Cardiac septum (tissue), 1 donor: ENCODE measurements around the gene CEP112. TPM values are rescaled to one million over a fixed set of nuclear protein-coding genes. Genes with fewer than 3 reads are reported as not detected.
A peak's percentile ranks its signal among the peaks of the same experiment; 100 is the strongest.

Experiments
- DNase-seq: peaks from one replicate; pipeline ENCODE4 v3.0.0-alpha.2; 2020; ENCODE audit warnings: low spot score
- intact Hi-C: fragments of 100-400 bp; cut with DNase I; formaldehyde crosslinking; loops from one replicate; pipeline ENCODE4 v1.14.0; 2022
- total RNA-seq: library from RNA; stranded (reverse); fragmentation: NEBNext Ultra II Directional; extraction: Animal tissue kit (Norgen Biotek cat#: 25700); gene quantifications from one replicate; pipeline ENCODE4 v1.2.1, GENCODE V29; 2021
- donor health status: DM: no; HTN: no; CAD: no.

Gene CEP112
- total RNA-seq, 1 donor from 2014 or later: 19.6 TPM

- intact Hi-C loops: no loop called here
- DNase-seq: no peak
These were observed 582.2 kb downstream of the CEP112 start for GRCh38 chr17:65609749-65610148.

DNA sequence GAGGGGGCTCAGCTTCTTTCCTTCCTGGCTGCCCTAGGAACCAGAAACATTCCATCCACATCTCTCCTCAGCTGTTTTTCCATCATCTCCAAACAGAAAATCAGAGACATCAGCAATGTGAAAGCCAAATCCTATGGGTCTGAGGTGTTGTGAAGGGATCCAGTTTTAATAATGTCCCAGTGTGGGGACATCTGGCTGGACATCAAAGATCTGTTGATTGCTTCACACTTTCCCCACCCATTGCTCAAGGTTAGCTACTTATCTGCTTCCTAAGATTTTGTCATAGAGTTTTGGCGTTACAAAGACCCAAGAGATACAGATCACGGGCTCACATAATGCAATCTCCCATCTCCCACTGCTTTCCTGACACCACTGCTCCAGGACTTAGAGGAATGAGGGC lies 582.6 kb downstream of the CEP112 start:
- intact Hi-C loops: no loop called here
- DNase-seq: no peak

DNA sequence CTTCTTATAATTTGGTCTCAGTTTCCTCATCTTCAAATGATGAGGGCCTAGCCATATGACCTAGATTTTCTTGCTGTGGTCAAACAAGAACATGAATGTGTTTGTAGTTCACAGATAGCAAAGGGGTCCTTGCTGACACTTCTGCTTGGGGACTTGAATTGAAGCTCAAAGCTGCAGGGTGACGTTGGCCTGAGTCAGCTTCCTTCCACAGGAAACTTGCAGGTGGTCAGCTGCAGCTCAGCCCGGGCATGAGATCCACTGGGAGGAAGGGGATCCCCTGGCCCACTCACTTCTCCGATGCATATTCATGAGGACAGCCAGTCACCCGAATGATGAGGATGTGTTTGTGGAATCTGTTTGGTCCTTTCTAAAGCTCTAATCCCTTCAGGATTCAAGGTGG lies 587.9 kb downstream of the CEP112 start:
- peak; percentile 66 for DNase-seq
- intact Hi-C loops: no loop called here

- DNase-seq: no peak
- intact Hi-C loops: no loop called here
These were observed 590.1 kb downstream of the CEP112 start for GRCh38 chr17:65601881-65602280.

GRCh38 chr17:65601145-65601544 lies 590.8 kb downstream of the CEP112 start:
- intact Hi-C loops: no loop called here
- DNase-seq: no peak

DNA sequence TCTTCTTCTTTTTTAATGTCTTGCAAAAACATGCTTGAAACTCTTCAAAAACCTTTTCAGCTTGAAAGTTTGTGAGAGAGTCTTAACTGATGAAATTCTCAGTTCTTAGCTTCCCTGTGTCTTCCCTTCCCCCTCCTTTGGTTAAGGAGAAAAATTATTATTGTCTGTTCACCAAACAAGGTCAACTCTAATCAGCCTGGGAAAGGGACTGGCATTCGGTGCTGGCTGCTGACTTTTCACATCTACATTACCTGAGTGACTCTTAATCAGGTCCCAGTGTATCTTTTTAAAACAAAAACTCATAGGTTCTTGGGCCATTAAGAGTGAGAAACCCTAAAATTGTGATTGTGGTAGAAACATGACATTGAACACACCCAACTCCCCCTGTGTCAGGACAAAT lies 591.4 kb downstream of the CEP112 start:
- intact Hi-C loops: no loop called here
- no peak for DNase-seq

DNA sequence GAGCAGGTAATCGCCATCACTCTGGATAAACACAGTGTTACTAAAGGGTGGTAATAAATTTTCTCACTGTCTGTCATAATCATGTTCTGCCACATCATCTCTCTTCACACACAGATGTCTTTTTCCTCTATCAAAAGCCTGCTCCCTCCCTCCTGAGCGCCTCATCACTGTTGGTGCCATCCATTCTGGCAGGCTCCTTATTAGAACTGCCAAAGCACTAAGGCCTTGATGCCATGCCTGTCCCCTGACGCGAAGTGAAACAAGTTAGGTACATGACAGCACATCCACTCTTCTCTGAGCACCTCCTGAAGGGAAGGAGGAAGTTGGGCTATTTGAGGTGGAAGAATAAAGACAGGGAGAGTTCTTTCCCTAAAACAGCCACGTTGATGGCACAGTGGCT lies 592.3 kb downstream of the CEP112 start:
- no peak for DNase-seq
- intact Hi-C loops: no loop called here

GRCh38 chr17:65598746-65599145 lies 593.2 kb downstream of the CEP112 start:
- intact Hi-C loops: no loop called here
- DNase-seq: no peak

- intact Hi-C loops: no loop called here
- no peak for DNase-seq
These were observed 596.8 kb downstream of the CEP112 start for GRCh38 chr17:65595071-65595656.

GRCh38 chr17:65593855-65594845 lies 597.8 kb downstream of the CEP112 start:
- DNase-seq: no peak
- intact Hi-C loops: no loop called here

DNA sequence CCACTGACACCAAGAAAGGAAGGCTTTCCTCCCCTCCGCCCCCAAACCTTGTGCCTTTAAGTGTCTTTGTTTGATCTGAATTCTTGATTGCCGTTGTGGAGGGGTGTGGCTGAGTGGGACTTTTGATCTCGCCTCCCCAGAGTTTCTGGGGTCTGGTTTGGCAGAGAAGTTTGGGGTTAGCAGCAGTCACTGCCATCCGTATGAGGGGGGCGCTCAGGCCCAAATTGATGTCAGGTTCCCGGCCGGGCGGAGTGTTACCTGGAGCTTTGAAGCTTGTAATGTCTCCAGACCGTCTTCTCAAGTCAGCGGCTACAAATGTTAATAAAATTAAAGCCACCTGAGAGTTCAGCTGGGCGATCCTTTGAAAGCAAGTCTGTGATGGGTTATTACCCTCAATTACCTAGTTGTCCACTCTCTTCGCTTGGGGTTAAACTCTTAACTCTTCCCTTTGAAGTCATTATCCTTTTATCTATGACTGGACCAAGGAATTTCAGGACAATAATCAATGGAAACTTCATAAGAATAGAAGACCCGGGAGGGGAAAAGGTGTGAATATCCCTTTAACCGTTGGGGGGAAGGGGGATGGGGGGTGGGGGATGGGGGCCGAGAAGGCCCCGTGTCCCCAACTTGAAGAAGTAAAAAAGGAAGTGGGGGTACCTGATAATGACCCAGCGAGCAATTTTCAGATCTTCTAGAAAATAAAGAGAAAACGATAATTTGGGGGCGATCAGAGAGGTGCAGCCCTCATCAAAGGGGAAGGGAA lies 598.7 kb downstream of the CEP112 start:
- intact Hi-C loops: no loop called here
- DNase-seq: no peak

DNA sequence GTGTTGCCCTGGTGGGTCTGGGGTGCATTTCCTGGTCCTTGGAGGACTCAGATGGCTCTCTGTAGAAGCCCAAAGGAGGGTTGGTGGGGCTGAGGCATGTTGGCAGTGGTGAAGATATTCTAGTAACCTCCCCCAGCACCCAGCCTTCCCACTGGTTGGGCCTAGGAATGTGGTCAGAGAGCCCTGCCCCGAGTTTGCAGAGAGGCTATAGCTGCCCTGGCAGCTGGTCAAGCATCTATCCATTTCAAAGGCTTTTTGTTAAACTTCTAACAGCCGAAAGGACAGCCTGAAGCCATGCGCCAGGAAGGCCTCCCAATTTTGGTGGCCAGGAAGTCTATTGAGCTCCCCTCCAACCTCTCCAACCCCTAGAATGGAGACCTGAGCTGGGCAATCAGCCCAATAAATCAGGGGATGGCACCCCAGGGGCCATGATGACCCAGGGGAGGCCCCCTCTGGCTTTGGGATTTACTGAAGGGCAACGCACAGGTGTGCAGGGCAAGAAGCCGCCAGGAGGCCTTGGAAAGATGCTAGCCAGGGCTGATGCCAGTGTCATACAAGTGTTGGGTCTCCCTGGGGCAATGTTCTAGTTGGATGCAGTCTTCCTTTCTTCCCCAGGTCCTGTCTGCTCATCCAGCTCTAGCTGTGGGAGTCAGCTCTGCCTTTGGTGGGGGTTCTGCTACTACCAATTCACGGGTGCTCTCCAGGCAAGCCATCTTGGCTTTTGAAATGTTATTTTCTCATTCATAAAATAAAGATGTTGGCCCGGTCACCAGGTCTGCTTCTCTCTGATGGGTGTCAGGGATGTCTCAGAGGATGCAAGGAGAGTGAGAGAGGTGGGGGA lies 599.6 kb downstream of the CEP112 start:
- intact Hi-C loops: no loop called here
- no peak for DNase-seq

DNA sequence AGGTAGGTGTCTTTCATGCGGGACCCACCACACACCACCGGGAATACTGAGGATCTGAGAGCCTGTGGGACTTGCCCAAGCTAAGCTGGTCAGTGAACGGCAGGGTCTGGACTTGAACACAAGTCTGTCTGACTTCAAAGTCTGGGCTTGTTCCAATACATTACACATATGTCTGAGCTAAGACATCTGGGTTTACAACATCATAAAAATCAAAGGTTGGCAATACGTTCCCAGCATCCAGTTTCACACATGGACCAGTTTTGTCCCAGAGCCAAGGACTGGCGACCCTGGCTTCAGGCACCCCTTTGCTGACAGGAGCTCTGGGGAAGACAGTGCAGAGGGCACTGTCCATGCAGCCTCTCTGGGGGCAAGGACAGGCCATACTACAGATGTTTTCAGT lies 602.6 kb downstream of the CEP112 start:
- DNase-seq: no peak
- intact Hi-C loops: no loop called here

DNA sequence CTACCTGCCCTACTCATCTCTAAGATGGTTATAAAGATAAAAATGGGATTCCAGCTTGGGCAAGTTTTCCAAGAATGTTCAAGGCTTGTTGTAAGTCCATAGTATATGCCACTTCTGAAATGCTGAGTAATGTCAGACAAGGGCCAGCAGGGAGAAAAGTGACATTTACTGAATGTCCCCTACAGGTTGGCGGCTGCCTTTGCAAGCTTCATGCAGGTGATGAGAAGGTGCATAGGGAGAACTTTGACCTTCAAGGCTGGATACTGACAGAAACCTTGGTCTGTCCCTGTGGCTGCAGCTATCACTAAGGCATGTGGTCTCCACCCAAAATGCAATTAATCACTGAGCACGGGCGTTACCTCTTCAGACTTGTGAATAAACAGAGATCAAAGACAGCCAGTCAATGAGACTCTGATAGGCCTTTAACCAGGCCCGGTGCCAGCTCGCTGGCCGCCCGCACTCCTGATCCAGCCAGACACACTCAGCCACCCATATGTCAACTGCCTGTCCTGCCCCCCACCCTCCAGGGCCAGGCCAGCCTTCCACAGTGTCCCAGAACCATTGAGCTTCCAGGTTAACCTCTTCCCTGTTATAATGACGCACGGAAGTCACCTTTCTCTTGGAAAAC lies 603.6 kb downstream of the CEP112 start:
- DNase-seq: no peak
- intact Hi-C loops: no loop called here

DNA sequence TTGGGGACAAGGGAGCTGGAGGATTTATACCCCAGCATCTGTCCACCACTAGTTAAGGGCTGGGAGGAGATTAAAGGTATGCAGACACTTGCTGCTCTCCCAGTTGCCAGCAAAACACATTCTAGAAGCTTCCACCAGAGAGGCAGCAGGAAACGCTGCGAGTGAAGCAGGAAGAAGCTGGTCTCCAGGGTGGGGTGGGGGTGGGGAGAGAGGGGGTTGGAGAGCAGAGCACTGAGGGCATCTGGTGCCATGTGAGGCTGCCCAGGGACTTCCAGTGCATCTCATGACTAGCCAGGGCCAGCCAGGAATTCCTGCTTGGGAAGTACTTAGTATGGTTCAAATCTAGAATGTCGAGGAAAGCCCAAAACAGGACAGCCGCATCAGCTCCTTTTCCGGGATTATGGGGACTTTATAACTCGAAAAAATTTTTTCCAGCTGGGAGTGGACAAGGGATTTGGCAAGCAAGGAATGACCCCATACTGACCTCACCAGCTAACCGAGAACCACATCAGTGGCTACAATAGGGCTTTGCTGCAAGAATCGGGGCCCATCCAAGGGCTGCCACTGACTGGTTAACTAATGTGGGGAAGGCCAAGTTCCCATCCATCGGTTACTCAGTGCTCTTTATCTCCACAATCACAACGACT lies 604.3 kb downstream of the CEP112 start:
- intact Hi-C loops: no loop called here

DNA sequence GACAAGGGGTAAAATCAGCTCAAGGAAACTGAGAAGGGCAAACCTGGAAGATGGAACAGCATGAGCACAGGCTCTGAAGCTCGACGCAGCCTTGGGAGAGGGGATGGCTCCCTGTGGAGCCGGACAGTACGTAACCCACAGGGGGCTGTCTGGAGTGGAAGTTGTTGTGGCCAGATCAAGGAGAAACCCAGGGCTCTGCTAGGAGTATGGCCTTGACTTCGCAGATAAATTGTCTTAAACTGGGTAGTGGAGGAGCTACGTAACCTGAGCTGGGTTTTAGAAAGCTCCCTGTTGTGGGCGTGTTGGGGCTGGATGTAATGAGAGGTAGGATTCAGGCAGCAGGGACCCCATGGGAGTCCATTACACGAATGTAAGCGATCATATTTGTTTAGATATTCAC lies 605.0 kb downstream of the CEP112 start:
- DNase-seq: no peak
- intact Hi-C loops: no loop called here

More for the DNA sequence above, 604.3 kb downstream of the CEP112 start:
- no peak for DNase-seq
